Cardiac fibroblast (primary cell): ENCODE results near the gene EYS.
"Not testable (repeated sequence)": the region's sequence is repeated elsewhere in the genome, so short reads cannot be mapped to it uniquely, and the experiment has no call there.

ENCODE experiments used
- DNase-seq, 2 donors: peaks; one replicate each; pipeline versions ENCODE4 v3.0.0 to v3.0.0-alpha.2; 2010; ENCODE audit warnings: low read depth in 2 of 2
- H3K4me3 ChIP-seq, 2 donors: replicated peaks in 1 of 2; 1 replicate in 1 of 2; 2 replicates in 1 of 2; pipeline ENCODE4 v1.5.1; 2011; ENCODE audit warnings: low read depth in 2 of 2, low read length in 2 of 2, mild to moderate bottlenecking in 2 of 2, moderate library complexity in 1 of 2
- TF ChIP-seq, protein P1 (sequence below): IDR thresholded peaks from one replicate; pipeline ENCODE4 v1.5.1; 2011; ENCODE audit warnings: low read depth, mild to moderate bottlenecking, low read length, inconsistent platforms

EYS gene

DNA sequence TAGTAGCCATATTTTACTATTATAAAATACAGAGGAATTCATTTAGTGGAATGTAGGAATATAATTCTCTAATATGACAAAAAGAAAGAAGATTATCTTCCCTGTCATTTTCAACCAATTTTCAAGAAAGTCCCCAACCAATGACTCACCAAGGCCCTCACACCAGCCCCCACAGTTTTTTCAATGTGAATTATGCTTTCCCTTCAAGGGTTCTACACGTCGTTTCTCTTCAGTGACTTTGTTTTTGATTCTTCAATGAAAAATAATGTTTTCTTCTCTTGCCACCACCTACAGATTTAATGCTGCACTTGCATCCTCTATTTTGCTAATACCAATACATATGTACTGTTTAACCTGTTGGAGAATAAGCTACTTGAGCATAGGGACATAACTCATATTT, 1230.1 kb downstream of the EYS start:
- TF ChIP-seq, protein P1, sequence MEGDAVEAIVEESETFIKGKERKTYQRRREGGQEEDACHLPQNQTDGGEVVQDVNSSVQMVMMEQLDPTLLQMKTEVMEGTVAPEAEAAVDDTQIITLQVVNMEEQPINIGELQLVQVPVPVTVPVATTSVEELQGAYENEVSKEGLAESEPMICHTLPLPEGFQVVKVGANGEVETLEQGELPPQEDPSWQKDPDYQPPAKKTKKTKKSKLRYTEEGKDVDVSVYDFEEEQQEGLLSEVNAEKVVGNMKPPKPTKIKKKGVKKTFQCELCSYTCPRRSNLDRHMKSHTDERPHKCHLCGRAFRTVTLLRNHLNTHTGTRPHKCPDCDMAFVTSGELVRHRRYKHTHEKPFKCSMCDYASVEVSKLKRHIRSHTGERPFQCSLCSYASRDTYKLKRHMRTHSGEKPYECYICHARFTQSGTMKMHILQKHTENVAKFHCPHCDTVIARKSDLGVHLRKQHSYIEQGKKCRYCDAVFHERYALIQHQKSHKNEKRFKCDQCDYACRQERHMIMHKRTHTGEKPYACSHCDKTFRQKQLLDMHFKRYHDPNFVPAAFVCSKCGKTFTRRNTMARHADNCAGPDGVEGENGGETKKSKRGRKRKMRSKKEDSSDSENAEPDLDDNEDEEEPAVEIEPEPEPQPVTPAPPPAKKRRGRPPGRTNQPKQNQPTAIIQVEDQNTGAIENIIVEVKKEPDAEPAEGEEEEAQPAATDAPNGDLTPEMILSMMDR, result no peak
- no peak for DNase-seq
- H3K4me3 ChIP-seq, result no peak overlapping the region

DNA sequence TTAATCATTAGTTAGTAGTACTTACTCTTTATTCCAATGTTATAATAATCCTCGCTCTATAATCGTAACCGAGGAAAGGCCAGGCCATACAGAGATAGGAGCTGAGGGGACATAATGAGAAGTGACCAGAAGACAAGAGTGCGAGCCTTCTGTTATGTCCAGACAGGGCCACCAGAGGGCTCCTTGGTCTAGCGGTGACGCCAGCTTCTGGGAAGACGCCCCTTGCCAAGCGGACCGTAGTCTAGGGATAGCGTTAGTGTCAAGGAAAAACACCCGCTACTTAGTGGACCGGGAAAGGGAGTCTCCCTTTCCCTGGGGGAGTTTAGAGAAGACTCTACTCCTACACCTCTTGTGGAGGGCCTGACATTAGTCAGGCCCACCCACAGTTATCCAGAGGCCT, 1237.6 kb downstream of the EYS start:
- TF ChIP-seq, protein P1, result peak; percentile 33
- H3K4me3 ChIP-seq, result not testable (repeated sequence)
- peak; percentile 10 to 16 for DNase-seq

DNA sequence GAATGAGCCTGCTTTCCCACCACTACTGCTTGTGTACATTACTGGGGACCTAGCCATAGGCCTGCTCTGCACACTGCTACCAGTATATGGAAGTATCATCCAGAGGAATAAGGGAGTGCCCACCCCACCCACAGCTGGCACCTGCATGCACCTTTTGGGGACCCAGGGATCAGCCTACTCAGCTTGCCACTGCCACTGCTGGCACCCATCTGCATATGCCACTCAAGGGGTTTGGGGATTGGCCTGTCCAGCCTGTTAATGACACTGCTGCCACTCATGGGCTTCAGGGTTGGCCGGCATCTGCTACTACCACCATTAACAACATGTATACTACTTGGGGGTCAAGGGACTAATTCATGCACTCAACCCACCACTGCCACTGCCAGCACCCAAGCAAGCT, 1239.4 kb downstream of the EYS start:
- H3K4me3 ChIP-seq, result no peak overlapping the region
- no peak for DNase-seq
- TF ChIP-seq, protein P1, result no peak

DNA sequence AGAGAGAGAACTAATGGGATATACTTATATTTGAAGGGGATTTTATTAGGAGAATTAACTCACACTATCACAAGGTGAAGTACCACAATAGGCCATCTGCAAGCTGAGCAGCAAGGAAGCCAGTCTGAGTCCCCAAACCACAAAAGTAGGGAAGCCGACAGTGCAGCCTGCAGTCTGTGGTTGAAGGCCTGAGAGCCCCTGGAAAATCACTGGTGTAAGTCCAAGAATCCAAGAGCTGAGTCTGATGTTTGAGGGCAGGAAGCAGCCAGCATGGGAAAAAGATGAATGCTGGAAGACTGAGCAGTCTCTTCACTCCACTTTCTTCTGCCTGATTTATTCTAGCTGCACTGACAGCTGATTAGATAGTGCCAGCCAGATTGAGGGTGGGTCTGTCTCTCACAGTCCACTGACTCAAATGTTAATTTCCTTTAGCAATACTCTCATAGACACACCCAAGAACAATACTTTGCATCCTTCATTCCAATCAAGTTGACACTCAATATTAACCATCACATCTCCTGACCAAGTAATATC, 1247.5 kb downstream of the EYS start:
- no peak for DNase-seq
- H3K4me3 ChIP-seq, result no peak overlapping the region
- TF ChIP-seq, protein P1, result no peak

DNA sequence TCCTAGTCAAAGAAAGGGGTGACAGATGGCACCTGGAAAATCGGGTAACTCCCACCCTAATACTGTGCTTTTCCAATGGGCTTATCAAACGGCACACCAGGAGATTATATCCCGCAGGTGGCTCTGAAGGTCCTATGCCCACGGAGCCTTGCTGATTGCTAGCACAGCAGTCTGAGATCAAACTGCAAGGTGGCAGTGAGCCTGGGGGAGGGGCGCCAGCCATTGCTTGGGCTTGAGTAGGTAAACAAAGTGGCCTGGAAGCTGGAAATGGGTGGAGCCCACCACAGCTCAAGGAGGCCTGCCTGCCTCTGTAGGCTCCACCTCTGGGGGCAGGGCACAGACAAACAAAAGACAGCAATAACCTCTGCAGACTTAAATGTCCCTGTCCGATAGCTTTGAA, 1258.9 kb downstream of the EYS start:
- not testable (repeated sequence) for DNase-seq, H3K4me3 ChIP-seq

DNA sequence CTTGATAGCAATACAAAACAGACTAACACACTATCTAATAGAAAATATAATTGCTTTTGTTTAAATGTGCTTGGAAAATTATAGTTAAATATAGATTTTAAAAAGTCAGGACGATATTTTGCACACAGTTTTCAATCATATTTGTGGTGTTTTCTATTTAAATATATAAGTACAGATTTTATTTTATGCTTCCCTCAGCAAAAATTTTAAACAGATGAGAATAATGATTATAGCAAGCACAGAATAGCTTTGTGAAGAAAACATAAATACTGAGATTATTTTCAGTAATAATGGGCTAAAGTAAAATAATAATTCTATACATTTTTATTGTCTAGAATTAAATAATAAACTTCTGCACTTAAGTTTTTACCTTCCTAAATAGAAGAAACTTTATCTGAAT, 1262.0 kb downstream of the EYS start:
- no peak for DNase-seq
- H3K4me3 ChIP-seq, result no peak overlapping the region
- TF ChIP-seq, protein P1, result no peak

DNA sequence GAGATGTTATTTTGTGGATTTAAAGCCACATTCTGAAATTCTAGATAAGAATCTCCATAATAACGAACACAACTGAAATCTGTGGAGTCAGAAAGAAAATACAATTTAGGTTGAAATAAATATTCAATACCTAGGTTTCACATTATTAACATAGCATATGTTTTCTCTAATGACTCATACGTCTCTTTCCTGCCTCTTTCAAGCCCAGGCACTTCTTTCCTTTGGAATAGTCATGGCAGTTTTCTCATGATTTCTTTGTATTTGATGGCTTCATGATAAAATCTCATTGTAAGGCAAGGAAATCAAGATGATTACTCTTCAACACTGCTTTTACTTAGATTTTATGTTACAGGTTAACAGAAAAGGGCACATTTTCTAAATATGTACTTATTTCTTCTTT, 1267.8 kb downstream of the EYS start:
- DNase-seq, result no peak
- TF ChIP-seq, protein P1, result no peak
- H3K4me3 ChIP-seq, result no peak overlapping the region
